HG02642 (cell line): ENCODE measurements around the gene TM6SF1.
A peak's percentile ranks its signal among the peaks of the same experiment; 100 is the strongest.
"Not testable (repeated sequence)": the region's sequence is repeated elsewhere in the genome, so short reads cannot be mapped to it uniquely, and the experiment has no call there.

Source experiments
- ATAC-seq: cut with Tn5 transposase; IDR thresholded peaks from one replicate; pipeline ENCODE4 v1.9.1; 2021; ENCODE audit warnings: mild to moderate bottlenecking; ENCODE audit not compliant: unreplicated experiment, poor library complexity

TM6SF1 gene

GRCh38 chr15:83114856-83115255, 7.4 kb downstream of the TM6SF1 start:
- ATAC-seq: no peak

GRCh38 chr15:83115410-83115809, 8.0 kb downstream of the TM6SF1 start:
- ATAC-seq: no peak

- ATAC-seq: peak; percentile 56
These were observed 8.6 kb downstream of the TM6SF1 start for GRCh38 chr15:83115831-83116565.

GRCh38 chr15:83118291-83118827, 10.9 kb downstream of the TM6SF1 start:
- ATAC-seq: no peak

- ATAC-seq: no peak
These were observed 11.5 kb downstream of the TM6SF1 start for GRCh38 chr15:83118968-83119367.

GRCh38 chr15:83119968-83120581, 12.6 kb downstream of the TM6SF1 start:
- ATAC-seq: no peak

GRCh38 chr15:83123529-83123928, 16.1 kb downstream of the TM6SF1 start:
- ATAC-seq: no peak

GRCh38 chr15:83127547-83128150, 20.2 kb downstream of the TM6SF1 start:
- no peak for ATAC-seq

GRCh38 chr15:83129791-83130190, 22.3 kb downstream of the TM6SF1 start:
- ATAC-seq: no peak

GRCh38 chr15:83132861-83133523, 25.5 kb downstream of the TM6SF1 start:
- ATAC-seq: no peak

GRCh38 chr15:83142151-83142550, 34.7 kb downstream of the TM6SF1 start:
- not testable (repeated sequence) for ATAC-seq

GRCh38 chr15:83144771-83145170, 37.3 kb downstream of the TM6SF1 start:
- no peak for ATAC-seq

GRCh38 chr15:83153288-83153687, 45.8 kb downstream of the TM6SF1 start:
- no peak for ATAC-seq

- no peak for ATAC-seq
These were observed 48.5 kb downstream of the TM6SF1 start for GRCh38 chr15:83155942-83156341.

- no peak for ATAC-seq
These were observed 50.9 kb downstream of the TM6SF1 start for GRCh38 chr15:83158393-83158792.

- no peak for ATAC-seq
These were observed 53.3 kb downstream of the TM6SF1 start for GRCh38 chr15:83160741-83161140.

GRCh38 chr15:83163032-83163431, 55.6 kb downstream of the TM6SF1 start:
- no peak for ATAC-seq

GRCh38 chr15:83164111-83164770, 56.8 kb downstream of the TM6SF1 start:
- no peak for ATAC-seq

GRCh38 chr15:83164771-83165404, 57.4 kb downstream of the TM6SF1 start:
- no peak for ATAC-seq

GRCh38 chr15:83166218-83166617, 58.8 kb downstream of the TM6SF1 start:
- ATAC-seq: no peak
